22Rv1 (cell line): ENCODE results near the gene RHOC.

Experiments used
- H3K27ac ChIP-seq: fragments of 450-650 bp; 2 replicates; pipeline ENCODE4 v1.5.1; 2017
- ZFX ChIP-seq: fragments of 450-650 bp; IDR thresholded peaks from 2 replicates; pipeline ENCODE4 v1.6.1; 2017; ENCODE audit warnings: antibody characterized with exemption, borderline replicate concordance
- TF ChIP-seq, protein P1 (sequence below): fragments of 450-650 bp; IDR thresholded peaks from 2 replicates; pipeline ENCODE4 v1.5.1; 2017; ENCODE audit warnings: mild to moderate bottlenecking

RHOC gene

GRCh38 chr1:112698366-112699310, 8.3 kb downstream of the RHOC start:
- H3K27ac ChIP-seq = peak overlapping the region; percentile 97
- TF ChIP-seq, protein P1, sequence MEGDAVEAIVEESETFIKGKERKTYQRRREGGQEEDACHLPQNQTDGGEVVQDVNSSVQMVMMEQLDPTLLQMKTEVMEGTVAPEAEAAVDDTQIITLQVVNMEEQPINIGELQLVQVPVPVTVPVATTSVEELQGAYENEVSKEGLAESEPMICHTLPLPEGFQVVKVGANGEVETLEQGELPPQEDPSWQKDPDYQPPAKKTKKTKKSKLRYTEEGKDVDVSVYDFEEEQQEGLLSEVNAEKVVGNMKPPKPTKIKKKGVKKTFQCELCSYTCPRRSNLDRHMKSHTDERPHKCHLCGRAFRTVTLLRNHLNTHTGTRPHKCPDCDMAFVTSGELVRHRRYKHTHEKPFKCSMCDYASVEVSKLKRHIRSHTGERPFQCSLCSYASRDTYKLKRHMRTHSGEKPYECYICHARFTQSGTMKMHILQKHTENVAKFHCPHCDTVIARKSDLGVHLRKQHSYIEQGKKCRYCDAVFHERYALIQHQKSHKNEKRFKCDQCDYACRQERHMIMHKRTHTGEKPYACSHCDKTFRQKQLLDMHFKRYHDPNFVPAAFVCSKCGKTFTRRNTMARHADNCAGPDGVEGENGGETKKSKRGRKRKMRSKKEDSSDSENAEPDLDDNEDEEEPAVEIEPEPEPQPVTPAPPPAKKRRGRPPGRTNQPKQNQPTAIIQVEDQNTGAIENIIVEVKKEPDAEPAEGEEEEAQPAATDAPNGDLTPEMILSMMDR = no peak
- TF ChIP-seq ZFX = no peak

DNA sequence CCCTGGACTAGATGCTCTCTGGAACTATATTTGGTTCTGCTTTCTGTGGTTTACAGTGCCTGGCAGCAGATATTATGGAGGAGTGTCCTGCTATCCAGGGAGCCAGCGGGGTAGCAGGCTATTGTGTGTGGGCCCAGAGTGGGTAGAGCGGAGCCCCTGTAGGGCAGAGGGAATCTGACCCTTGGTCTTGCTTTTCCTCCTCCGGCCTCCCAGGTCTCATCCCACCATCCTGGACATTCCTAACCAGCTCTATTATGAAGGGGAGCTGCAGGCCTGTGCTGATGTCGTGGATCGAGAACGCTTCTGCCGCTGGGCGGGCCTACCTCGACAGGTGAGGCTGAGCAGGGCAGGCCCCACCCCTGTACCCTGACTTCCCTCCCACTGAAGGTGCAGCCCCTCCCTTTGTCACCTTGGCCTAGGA, 9.1 kb downstream of the RHOC start:
- H3K27ac ChIP-seq = peak overlapping the region; percentile 97
- TF ChIP-seq, protein P1 = no peak
- TF ChIP-seq ZFX = no peak

GRCh38 chr1:112696578-112697314, 10.2 kb downstream of the RHOC start:
- TF ChIP-seq, protein P1 = no peak
- TF ChIP-seq ZFX = no peak
- peak overlapping the region; percentile 97 for H3K27ac ChIP-seq

DNA sequence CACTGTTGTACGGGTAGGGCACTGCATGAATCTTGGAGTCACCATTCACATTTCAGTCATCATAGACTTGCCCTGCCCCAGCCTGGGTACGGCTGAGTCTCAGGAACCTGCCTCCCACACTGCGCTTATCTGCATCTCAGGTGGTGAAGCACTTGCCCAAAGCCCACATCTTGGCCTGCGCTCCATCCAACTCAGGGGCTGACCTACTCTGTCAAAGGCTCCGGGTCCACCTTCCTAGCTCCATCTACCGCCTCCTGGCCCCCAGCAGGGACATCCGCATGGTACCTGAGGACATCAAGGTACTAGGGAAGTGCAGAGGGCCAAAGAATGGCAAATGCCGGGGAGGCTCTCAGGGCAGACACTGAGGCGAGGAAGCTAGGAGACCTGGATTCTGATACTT, 11.7 kb downstream of the RHOC start:
- TF ChIP-seq, protein P1 = no peak
- no peak for TF ChIP-seq ZFX
- no peak overlapping the region for H3K27ac ChIP-seq

DNA sequence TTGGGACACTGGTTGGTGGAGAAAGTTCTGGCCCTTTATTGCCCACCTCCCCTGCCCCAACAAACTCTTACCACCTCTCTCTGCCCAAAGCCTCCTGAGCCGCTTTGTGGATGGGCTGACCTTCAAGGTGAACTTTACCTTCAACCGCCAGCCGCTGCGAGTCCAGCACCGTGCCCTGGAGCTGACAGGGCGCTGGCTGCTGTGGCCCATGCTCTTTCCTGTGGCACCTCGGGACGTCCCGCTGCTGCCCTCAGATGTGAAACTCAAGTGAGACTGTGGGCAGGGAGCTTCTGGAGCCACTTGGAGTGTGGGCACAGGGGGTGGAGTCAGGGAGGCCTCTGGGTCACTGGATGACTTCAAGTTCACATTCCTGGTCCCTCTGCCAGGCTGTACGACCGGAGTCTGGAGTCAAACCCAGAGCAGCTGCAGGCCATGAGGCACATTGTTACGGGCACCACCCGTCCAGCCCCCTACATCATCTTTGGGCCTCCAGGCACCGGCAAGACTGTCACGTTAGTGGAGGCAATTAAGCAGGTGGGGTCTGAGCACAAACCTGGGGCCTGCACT, 12.5 kb downstream of the RHOC start:
- TF ChIP-seq, protein P1 = no peak
- no peak for TF ChIP-seq ZFX
- no peak overlapping the region for H3K27ac ChIP-seq

GRCh38 chr1:112693821-112694220, 13.1 kb downstream of the RHOC start:
- H3K27ac ChIP-seq = no peak overlapping the region
- TF ChIP-seq, protein P1 = no peak
- no peak for TF ChIP-seq ZFX
